IPS-11a (cell line): Measurements from ENCODE around the gene ZNF106.

Experiments used
- H3K4me3 ChIP-seq: one replicate; pipeline ENCODE4 v1.5.1; 2013; ENCODE audit warnings: low read depth, low read length, control low read depth

ZNF106 gene

GRCh38 chr15:42490671-42491538 is at the start of gene ZNF106:
Gene ZNF106, minus strand, starts transcription at chr15:42491141. Its CDS starts 18,852 bp downstream, at chr15:42472289.
- H3K4me3 ChIP-seq, result peak within 1 kb of the TSS; percentile 87

- H3K4me3 ChIP-seq, result no peak overlapping the region
These were observed 42.3 kb upstream of the ZNF106 start for GRCh38 chr15:42533246-42533645.

GRCh38 chr15:42528970-42529369 is 38.0 kb upstream of the ZNF106 start:
- no peak overlapping the region for H3K4me3 ChIP-seq

GRCh38 chr15:42523331-42523730 is 32.4 kb upstream of the ZNF106 start:
- no peak overlapping the region for H3K4me3 ChIP-seq

- no peak overlapping the region for H3K4me3 ChIP-seq
These were observed 20.1 kb upstream of the ZNF106 start for GRCh38 chr15:42511007-42511391.

GRCh38 chr15:42510258-42511006 is 19.5 kb upstream of the ZNF106 start:
- H3K4me3 ChIP-seq, result no peak overlapping the region

- H3K4me3 ChIP-seq, result no peak overlapping the region
These were observed 17.3 kb upstream of the ZNF106 start for GRCh38 chr15:42508263-42508690.

- no peak overlapping the region for H3K4me3 ChIP-seq
These were observed 16.6 kb upstream of the ZNF106 start for GRCh38 chr15:42507514-42507913.

GRCh38 chr15:42504631-42505030 is 13.7 kb upstream of the ZNF106 start:
- H3K4me3 ChIP-seq, result no peak overlapping the region

GRCh38 chr15:42503825-42504224 is 12.9 kb upstream of the ZNF106 start:
- H3K4me3 ChIP-seq, result no peak overlapping the region

- no peak overlapping the region for H3K4me3 ChIP-seq
These were observed 11.5 kb upstream of the ZNF106 start for GRCh38 chr15:42502477-42502876.

- no peak overlapping the region for H3K4me3 ChIP-seq
These were observed 9.1 kb upstream of the ZNF106 start for GRCh38 chr15:42499858-42500609.

- no peak overlapping the region for H3K4me3 ChIP-seq
These were observed 7.5 kb upstream of the ZNF106 start for GRCh38 chr15:42498212-42499068.

GRCh38 chr15:42495361-42496212 is 4.6 kb upstream of the ZNF106 start, which contains the start of gene SNAP23:
Gene SNAP23, plus strand, starts transcription at chr15:42495634. Its CDS starts 16,213 bp downstream, at chr15:42511847.
- peak within 1 kb of the TSS; percentile 98 for H3K4me3 ChIP-seq

GRCh38 chr15:42494998-42495360 is 4.0 kb upstream of the ZNF106 start:
- H3K4me3 ChIP-seq, result peak overlapping the region; percentile 98

GRCh38 chr15:42493679-42494078 is 2.7 kb upstream of the ZNF106 start:
- H3K4me3 ChIP-seq, result no peak overlapping the region

GRCh38 chr15:42491539-42492225 is 741 bp upstream of the ZNF106 start:
- peak overlapping the region; percentile 87 for H3K4me3 ChIP-seq

- H3K4me3 ChIP-seq, result peak overlapping the region; percentile 87
These were observed 660 bp downstream of the ZNF106 start for GRCh38 chr15:42490291-42490670.

GRCh38 chr15:42483677-42484076 is 7.3 kb downstream of the ZNF106 start:
- no peak overlapping the region for H3K4me3 ChIP-seq
